Activated CD4-positive, CD25-positive, alpha-beta regulatory T cell treated with anti-CD3 and anti-CD28 coated beads, Interleukin-2, amount 50 U/mL, for 72 hours (primary cell): ENCODE data around the gene MIDN.

Source experiments
- DNase-seq: peaks from one replicate; pipeline ENCODE4 v3.0.0; 2021

Gene MIDN

DNA sequence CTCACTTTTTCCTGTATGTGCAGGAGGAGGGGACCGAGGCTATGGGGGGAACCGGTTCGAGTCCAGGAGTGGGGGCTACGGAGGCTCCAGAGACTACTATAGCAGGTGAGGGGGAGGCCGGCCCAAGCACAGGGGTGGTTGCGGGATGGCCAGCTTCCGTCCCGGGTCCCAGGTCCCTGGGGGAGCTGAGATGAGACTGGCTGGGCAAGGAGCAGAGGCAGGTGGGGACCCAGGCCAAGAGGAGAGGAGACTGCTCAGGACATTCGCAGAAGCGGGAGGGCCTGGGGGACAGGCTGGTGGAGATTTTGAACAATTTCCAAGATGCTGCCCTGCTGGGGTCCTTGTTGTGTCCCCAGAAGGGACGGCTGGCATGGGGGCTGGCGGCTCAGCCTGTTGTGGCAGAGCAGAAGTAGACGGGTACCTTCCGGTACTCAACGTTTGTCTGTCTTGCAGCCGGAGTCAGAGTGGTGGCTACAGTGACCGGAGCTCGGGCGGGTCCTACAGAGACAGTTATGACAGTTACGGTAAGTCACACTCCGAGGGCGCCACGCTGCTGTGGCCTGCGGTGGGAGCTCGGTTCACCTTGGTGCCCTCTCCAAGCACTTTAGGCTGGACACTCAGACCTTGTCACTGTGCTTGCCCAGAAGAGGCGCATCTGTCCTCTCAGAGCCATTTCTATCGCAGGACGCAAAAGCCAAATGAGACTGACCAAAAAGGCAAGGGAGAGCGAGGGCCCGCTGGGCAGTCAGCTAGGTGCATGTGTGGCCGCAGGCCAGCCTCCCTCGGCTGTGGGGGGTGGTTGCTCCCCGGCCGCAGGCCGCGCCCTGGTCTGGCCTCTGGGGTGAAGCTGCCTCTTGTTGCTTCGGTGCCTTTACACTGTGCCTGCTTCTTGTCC is 23.4 kb downstream of the MIDN start:
- DNase-seq, result no peak

DNA sequence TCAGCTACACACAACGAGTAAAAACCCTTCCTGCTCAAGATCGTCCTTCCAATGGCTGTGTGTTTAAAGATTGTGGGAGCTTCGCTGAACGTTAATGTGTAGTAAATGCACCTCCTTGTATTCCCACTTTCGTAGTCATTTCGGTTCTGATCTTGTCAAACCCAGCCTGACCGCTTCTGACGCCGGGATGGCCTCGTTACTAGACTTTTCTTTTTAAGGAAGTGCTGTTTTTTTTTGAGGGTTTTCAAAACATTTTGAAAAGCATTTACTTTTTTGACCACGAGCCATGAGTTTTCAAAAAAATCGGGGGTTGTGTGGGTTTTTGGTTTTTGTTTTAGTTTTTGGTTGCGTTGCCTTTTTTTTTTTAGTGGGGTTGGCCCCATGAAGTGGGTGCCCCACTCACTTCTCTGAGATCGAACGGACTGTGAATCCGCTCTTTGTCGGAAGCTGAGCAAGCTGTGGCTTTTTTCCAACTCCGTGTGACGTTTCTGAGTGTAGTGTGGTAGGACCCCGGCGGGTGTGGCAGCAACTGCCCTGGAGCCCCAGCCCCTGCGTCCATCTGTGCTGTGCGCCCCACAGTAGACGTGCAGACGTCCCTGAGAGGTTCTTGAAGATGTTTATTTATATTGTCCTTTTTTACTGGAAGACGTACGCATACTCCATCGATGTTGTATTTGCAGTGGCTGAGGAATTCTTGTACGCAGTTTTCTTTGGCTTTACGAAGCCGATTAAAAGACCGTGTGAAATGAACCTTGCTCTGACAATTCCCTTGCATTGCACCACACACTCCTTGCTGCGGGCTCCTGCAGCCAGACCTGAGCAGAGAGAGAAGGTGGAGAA is 24.3 kb downstream of the MIDN start:
- no peak for DNase-seq

DNA sequence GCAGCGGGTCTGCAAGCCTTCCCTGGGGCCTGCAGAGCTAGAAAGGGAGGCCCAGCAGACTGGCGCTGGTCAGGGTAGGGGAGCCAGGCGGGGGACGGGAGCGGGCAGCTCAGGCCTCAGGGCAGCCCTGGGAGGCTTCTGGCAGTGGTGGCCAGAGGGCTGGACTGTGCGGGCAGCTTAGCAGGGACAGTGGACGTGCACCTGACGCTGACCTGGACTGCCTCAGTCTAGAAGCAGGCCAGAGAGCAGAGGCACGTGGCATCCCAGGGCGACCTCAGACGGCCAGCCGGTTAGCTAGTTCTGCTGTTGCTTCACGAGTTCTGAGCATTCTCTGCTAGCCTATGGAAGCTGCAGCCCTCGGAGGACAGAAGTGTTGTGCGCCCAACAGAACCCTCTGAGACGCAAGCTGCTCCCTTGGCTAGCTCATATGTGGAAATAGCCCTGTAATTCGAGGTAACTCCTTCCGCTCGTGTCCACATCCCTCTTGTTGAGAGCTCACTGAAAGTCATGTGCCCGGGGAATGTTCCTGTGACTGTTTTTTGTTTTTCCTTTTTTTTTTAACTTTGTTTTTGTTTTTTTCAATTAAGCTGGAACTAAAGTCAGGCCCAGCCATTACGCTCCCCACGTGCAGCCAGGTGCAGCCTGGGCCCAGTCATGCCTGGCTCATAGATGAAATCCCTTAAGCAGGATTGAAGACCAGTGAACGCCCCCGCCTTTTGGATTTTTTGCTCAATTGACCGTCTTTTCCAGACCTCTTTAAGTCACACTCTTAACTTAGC is 25.1 kb downstream of the MIDN start:
- DNase-seq, result no peak

DNA sequence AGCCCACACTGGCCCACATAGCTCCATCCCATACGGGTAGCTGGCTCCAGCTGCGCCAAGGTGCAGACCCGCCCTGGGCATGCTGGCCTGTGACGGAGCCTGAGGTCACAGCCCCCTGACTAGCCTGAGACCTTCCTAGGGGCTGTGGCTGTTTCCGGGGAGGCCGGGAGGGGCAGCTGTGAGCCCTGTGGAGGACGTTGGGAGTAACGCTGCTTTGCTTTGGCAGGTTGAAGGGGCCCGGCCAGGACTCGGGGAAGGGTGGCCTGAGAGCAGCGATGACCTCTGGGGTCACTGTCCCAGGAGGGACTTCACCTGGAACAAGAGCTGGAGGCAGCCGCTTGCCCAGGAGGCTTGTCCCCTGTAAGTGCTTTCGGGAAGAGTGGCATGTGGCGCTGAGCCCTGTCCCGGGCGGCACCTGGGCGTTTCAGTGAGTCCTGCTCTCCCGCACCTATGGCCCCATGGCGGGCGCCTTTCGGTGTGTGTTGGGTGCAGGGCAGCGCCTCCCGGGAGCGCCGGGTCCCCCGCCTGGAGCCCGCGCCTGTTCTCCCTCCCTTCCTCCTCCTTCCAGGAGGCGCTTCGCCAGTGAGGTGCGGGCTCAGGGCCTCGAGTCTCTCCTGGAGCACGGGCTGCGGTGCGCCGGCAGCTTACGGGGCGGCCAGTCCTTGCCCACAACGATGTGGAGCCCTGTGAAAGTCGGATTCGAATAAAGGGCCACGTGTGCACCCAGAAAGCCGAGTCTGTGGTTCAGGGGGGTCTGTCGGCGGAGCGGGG is 25.9 kb downstream of the MIDN start:
- DNase-seq, result no peak

DNA sequence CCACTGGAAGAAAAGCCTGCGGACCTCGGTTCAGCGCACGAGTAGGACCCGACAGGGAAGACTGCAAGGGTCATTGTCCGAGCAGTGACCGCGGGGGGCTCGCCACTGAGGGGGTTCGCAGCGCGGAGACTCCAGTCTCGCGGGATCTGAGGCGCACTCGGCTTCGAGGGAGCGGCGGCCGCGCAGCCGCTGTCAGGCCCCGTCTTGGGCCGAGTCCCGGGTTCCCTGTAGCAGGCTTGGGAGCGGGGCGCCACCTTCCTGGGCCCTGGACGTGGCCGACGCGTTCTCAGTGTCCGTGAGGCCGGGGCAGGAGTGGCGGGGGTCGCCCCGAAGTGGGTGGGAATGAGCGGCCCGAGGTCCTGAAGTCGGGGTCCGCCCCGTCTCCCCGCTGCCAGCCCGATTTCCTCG is 26.5 kb downstream of the MIDN start:
- no peak for DNase-seq

DNA sequence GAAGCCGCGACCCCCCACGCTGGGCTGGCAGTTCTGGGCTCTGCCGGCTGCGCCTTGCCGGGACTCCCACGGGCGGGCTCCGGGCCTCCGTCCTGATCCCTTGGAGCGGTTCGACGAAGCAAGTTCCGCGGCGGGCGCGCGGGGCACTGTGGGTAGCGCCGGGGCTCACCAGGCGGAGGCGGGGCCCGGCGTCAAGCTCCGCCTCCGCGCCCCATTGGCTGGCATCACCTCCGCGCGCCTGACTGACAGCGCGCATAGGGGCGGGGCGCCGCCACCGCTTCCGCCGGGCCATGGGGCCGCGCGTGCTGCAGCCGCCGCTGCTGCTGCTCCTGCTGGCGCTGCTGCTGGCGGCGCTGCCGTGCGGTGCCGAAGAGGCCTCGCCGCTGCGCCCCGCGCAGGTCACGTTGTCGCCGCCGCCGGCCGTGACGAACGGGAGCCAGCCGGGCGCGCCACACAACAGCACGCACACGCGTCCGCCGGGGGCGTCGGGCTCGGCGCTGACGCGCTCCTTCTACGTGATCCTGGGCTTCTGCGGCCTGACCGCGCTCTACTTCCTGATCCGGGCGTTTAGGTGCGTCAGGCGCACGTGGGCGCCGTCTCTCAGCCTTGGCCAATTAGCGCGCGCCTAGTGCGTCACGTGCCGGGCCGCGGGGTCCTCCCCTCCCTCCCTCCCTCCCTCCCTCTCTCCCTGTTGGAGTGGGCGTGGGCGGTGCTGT is 27.0 kb downstream of the MIDN start, which contains the start of gene FAM174C:
Gene FAM174C (plus strand): TSS at position 271 of the 716 bp plus-strand sequence. CDS start 20 bp downstream, at position 291.
- peak; percentile 92 for DNase-seq

- no peak for DNase-seq
Measured at GRCh38 chr19:1275976-1276627, 27.7 kb downstream of the MIDN start.

DNA sequence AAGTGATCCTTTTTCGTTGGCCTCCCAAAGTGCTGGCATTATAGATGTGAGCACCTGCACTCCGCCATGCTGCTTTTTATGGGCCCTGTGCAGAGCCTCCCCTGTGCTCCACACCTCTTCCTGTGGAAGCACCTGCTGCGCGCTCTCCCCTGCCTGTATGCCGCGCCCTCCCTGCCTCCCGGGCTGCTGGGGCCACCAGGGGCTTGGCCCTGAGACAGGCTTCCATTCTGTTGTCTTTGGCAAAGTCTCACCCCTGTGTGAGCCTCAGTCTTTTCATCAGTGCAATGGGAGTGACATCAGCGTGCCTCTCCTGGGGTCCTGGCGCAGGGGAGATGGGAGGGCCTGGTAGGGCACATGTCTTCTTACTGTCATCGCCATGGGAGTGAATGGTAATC is 28.2 kb downstream of the MIDN start:
- DNase-seq, result no peak

- no peak for DNase-seq
Measured at GRCh38 chr19:1277061-1277460, 28.7 kb downstream of the MIDN start.

GRCh38 chr19:1278074-1278473 is 29.7 kb downstream of the MIDN start:
- DNase-seq, result no peak

GRCh38 chr19:1278713-1279660 is 30.6 kb downstream of the MIDN start:
- no peak for DNase-seq

GRCh38 chr19:1279782-1280341 is 31.5 kb downstream of the MIDN start:
- peak; percentile 79 for DNase-seq

DNA sequence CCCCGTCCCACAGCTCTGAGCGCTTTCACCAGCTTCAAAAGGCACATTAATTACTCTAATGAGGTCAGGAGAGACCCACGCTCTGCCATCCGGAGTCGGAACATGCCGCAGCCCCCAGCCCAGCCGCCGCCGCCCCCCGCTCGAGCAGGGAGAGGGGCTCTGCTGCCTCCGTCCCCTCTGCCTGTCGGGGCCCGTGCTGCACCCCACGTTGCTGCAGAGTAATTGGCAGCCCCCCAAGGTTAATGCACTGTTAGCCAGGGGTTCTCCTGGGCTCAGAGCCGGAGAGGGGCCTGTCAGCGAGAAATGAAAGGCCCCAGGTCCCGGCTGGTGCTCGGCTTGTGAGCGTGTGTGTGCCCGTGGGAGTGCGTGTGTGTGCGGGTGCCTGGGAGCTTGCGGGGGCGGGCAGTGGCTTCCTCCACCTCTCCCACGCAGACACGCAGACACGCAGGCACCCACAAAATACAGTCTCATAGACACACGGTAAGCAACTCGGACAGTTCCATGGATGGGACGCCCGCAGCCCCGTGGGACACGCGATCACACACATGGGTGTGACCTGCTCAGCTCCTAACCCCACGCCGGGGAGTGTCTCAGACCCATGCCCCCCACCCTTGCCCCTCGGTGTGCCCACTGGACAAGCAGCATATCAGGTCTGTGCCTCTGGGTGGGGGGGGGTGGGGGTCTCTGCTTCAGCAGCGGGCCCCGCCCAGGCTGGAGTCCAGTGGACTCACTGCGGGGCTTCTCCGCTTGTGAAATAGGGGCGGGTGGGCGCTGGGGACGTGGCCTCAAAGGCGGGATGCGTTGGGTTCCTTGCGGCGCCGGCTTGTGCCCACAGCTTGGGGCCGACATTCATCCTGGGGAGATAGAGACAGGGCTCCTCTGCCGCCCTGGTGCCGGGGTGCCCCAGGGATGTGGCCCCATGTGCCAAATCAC is 32.5 kb downstream of the MIDN start:
- DNase-seq, result no peak

- DNase-seq, result no peak
Measured at GRCh38 chr19:1281569-1282287, 33.3 kb downstream of the MIDN start.

DNA sequence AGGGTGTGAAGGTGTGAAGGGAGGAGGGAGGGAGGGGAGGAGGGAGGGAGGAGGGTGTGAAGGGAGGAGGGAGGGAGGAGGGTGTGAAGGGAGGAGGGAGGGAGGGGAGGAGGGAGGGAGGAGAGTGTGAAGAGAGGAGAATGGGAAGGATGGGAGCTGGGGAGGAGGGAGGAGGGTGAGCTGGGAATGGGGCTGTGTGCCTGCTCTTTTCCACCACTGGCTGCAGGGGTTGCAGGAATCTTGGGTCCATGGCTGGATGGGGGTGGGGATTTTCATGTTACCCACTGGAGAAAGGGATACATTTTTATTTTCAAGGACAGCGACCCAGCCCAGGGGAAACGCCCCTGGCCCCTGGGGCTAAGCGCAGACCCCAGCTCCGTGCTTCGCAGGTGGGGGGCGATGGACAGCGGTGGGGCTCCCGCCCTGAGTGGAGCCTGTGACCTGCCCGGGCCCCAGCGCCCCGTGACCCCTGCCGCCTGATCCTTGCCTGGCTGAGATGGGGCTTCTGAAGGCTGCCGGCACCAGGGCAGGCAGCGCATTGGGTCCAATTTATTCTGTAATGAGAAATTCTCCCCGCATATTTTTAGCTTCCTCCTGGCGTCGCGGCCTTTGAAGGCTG is 34.3 kb downstream of the MIDN start:
- no peak for DNase-seq

- DNase-seq, result no peak
Measured at GRCh38 chr19:1283207-1283916, 35.0 kb downstream of the MIDN start.
